HCT116 (cell line): ENCODE data around the gene PI4KA.

Experiments used
- CTCF ChIP-seq, 3 experiments: fragments of 200-600 bp in 1 of 3; sonication (generic) in 1 of 3; IDR thresholded peaks in 2 of 3; conservative IDR thresholded peaks in 1 of 3; 2 replicates each; pipeline ENCODE4 v1.5.1; 2012 to 2017; ENCODE audit warnings: low read depth in 2 of 3, low read length in 2 of 3, antibody characterized with exemption in 1 of 3, borderline replicate concordance in 1 of 3, control low read depth in 1 of 3, mild to moderate bottlenecking in 1 of 3, mixed read lengths in 1 of 3, mixed run types in 1 of 3, moderate library complexity in 1 of 3; ENCODE audit not compliant: insufficient read depth in 1 of 3
- EZH2 ChIP-seq: fragments of 200-600 bp; sonication (generic); IDR thresholded peaks from 2 replicates; pipeline ENCODE4 v1.6.1; 2017; ENCODE audit warnings: antibody characterized with exemption, mixed run types

- no peak for TF ChIP-seq CTCF (IDR thresholded peaks at IDR 0.05 in 2 of 3, conservative IDR thresholded peaks at IDR 0.05 in 1 of 3; ENCODE audit: borderline replicate concordance in 1 of 3, insufficient read depth in 1 of 3, low read depth in 2 of 3, low read length in 2 of 3)
- TF ChIP-seq EZH2 = no peak
Observed at GRCh38 chr22:20766530-20766929, 92.1 kb downstream of the PI4KA start.
